ENCODE measurements around the gene KSR1.
"Not testable (repeated sequence)": the region's sequence is repeated elsewhere in the genome, so short reads cannot be mapped to it uniquely, and the experiment has no call there.

Gene KSR1

GRCh38 chr17:27461192-27461859 lies 5.1 kb downstream of the KSR1 start:
- no peak for DNase-seq (ENCODE audit: low read depth)
- H3K4me3 ChIP-seq (ENCODE audit: low read length), result no peak overlapping the region
- TF ChIP-seq, protein P1, sequence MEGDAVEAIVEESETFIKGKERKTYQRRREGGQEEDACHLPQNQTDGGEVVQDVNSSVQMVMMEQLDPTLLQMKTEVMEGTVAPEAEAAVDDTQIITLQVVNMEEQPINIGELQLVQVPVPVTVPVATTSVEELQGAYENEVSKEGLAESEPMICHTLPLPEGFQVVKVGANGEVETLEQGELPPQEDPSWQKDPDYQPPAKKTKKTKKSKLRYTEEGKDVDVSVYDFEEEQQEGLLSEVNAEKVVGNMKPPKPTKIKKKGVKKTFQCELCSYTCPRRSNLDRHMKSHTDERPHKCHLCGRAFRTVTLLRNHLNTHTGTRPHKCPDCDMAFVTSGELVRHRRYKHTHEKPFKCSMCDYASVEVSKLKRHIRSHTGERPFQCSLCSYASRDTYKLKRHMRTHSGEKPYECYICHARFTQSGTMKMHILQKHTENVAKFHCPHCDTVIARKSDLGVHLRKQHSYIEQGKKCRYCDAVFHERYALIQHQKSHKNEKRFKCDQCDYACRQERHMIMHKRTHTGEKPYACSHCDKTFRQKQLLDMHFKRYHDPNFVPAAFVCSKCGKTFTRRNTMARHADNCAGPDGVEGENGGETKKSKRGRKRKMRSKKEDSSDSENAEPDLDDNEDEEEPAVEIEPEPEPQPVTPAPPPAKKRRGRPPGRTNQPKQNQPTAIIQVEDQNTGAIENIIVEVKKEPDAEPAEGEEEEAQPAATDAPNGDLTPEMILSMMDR (conservative IDR thresholded peaks at IDR 0.05; ENCODE audit: low read depth, low read length), result no peak

GRCh38 chr17:27462149-27462548 lies 5.9 kb downstream of the KSR1 start:
- no peak overlapping the region for H3K4me3 ChIP-seq (ENCODE audit: low read length)
- TF ChIP-seq, protein P1 (conservative IDR thresholded peaks at IDR 0.05; ENCODE audit: low read depth, low read length), result no peak
- no peak for DNase-seq (ENCODE audit: low read depth)

GRCh38 chr17:27462714-27463113 lies 6.5 kb downstream of the KSR1 start:
- TF ChIP-seq, protein P1 (conservative IDR thresholded peaks at IDR 0.05; ENCODE audit: low read depth, low read length), result no peak
- no peak overlapping the region for H3K4me3 ChIP-seq (ENCODE audit: low read length)
- no peak for DNase-seq (ENCODE audit: low read depth)

GRCh38 chr17:27463235-27463677 lies 7.0 kb downstream of the KSR1 start:
- DNase-seq (ENCODE audit: low read depth), result no peak
- TF ChIP-seq, protein P1 (conservative IDR thresholded peaks at IDR 0.05; ENCODE audit: low read depth, low read length), result no peak
- H3K4me3 ChIP-seq (ENCODE audit: low read length), result no peak overlapping the region

DNA sequence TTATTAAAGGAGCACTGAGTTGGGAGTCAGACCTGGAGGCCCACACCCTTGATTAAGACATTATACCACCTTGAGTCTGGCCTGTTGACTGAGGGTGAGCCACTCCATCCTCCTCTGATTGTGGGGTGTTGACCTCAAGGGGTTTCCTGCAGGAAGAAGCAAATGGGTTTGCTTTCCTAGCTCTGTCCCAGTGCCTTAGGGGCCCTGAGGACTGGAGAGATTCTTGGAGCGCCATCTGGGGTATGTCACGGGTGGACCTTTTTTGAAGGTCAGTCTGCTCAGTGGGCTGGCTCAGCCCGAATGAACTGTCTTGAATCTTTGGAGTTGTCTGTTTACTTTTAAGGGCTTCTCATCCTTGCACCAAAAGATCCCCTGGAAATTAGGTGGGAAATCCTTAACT lies 7.8 kb downstream of the KSR1 start:
- DNase-seq (ENCODE audit: low read depth); H3K4me3 ChIP-seq (ENCODE audit: low read length): not testable (repeated sequence)

DNA sequence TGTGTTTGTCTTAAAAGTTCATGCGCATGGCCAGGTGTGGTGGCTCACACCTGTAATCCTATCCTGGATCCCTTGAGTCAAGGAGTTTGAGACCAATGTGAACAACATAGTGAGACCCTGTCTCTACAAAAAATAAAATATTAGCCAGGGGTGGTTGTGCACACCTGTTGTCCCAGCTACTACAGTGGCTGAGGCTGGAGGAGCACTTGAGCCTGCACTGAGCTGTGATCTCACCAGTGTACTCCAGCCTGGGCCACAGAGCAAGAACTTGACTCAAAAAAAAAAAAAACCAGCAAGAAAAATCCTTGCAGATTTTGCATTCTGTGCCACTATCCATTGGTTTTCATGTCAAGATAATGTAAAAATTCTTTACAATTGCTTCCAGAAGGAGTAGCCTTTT lies 8.2 kb downstream of the KSR1 start:
- no peak overlapping the region for H3K4me3 ChIP-seq (ENCODE audit: low read length)
- TF ChIP-seq, protein P1 (conservative IDR thresholded peaks at IDR 0.05; ENCODE audit: low read depth, low read length), result no peak
- DNase-seq (ENCODE audit: low read depth), result no peak

DNA sequence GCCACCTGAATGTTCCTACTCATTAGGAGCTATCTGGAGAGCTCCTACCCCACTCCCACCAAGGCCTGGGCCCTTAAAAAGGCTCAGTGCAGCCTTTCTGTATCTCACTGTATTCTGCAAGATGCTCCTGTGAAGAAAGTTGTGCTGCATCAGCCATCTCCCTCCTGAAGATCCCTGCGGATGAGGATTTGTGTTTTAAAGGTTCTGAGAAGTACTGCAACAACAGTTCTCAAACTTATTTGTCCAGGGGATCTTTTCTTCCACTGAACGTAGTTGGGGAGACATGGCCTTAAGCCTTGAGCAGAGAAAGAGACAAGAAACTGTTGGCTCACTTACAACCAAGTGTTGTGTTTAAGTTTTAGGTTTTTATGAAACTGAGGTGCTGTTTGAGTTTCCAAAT lies 9.6 kb downstream of the KSR1 start:
- not testable (repeated sequence) for H3K4me3 ChIP-seq (ENCODE audit: low read length); DNase-seq (ENCODE audit: low read depth)

GRCh38 chr17:27466376-27466742 lies 10.1 kb downstream of the KSR1 start:
- DNase-seq (ENCODE audit: low read depth), result no peak
- TF ChIP-seq, protein P1 (conservative IDR thresholded peaks at IDR 0.05; ENCODE audit: low read depth, low read length), result no peak
- H3K4me3 ChIP-seq (ENCODE audit: low read length), result no peak overlapping the region

All from retinal pigment epithelial cell (primary cell).